Measurements from ENCODE around the gene CCDC171.
"Not testable (repeated sequence)": the region's sequence is repeated elsewhere in the genome, so short reads cannot be mapped to it uniquely, and the experiment has no call there.

Gene CCDC171

DNA sequence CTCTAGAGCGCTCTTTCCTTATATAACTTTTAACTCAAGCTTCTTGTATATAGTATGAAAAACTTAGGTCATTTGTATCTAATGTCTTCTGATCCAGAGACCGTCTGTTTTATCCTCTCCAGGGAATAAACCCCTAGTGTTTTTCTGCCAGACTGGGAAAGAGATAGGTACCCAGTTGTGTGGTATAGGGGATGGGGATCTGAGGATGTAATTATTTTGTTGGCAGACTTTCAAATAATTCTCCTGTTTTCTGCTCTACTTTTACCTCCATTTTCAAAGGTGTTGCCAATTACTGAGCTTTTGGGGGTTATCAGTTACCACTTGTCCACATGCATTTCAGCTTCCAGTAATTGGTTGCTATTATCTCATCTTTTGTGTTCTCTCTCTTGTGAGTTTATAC, 17.9 kb downstream of the CCDC171 start:
- no peak for DNase-seq

DNA sequence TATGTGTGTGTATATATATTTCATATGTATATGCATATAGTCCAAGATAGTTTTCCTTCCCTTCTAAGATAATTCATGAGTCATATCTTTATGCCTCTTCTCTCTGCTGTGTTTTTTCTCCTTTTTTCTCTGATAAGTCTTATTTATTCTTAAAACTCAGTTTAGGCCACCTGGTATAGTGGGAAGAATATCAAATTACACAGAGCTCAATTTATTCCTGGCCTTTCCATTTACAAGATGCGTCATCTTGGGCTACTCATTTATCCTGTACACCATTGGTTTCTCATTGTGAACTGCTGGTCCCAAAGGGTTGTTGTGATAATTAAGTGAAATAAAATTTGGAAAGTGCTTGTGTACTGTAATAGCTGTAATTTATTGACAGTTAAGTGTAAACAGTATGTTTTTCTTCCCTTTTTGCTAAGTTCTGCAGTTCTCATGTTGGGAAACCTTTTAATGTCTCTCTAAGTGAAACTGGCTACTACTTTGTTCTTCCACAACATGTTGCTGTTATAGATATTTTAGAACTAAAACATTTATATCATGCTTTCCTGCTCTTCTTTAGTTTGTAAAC, 19.4 kb downstream of the CCDC171 start:
- DNase-seq = no peak

DNA sequence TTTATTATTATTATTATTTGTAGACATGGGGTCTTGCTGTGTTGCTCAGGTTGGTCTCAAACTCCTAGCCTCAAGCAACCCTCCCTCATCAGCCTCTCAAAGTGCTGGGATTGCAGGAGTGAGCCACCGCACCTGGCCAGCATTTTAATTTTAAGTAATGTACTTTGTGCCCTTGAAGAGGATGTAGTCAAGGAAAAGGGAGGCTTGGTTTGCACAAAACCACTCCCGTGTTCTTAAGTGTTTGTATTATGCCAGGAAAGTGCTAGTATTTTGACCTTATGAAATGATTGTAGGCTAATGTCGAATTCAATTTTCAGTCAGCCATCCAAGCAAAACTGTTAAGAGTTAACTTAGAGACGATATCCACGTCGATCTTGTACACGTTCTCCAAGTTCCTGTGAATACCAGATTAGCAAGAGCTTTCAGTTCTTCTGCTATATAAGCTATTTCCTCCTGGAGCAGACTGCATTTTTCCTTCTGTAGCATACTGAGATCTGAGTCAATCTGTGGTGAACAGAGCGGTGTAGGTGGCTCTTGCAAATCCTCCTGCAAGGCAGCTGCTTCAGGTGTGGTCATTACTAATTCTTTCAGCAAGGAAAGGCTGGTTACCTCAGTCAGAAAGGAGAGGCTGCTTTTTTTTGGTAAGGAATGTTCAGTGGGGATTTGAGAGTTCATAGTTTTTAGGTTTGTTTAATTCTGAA, 23.7 kb downstream of the CCDC171 start:
- DNase-seq = no peak

DNA sequence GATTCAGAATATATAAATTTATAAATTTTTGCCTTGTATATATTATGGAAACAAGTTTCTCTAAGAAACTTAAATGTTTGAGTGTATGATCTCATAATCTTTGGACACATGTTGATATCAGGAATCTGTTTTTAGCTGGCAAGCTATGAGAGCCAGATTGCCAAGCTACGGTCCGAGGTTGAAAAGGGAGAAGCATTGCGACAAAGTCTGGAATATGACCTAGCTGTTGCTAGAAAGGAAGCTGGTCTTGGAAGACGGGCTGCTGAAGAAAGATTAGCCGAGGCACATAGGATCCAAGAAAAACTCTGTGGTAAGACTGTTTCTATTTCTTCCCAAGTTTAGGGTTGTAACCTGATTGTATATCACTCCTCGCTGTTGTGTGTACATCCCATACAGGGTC, 25.9 kb downstream of the CCDC171 start:
- no peak for DNase-seq

DNA sequence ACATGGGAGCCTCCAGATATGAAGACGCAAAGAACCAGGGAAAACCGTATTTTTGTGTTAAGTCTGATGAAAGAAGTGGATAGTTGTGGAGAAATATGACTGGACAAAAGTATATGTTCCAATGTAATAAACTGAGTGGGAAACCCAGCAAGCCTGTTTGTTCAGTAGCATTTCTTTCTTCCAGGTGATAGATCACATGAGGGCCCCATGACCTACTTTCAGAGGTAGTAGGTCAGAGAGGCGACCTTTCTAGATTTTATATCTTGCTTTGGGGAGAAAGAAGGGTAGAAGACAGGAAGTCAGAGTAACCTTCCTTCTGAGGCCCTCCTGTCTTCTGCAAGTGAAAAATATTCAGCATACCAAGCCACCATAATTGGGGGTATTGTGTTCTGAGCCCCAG, 31.5 kb downstream of the CCDC171 start:
- no peak for DNase-seq

DNA sequence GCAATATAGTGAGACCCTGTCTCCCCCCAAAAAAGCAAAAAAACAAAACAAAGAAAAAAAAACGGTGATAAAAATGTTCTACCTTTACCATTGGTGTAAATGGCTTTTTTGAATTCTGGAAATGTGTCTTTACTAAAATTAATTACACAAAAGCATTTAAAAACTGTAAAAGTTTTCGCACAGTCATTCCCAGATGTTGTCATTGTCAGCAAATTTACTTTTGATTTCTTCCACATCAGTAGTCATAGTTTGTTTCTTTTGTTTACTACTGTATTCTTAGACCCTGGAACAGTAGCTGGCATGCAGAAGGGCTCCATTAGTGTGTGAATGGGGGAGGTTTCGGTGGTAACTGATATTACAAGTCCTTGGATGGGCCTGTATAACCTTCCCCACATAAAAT, 39.5 kb downstream of the CCDC171 start:
- no peak for DNase-seq

DNA sequence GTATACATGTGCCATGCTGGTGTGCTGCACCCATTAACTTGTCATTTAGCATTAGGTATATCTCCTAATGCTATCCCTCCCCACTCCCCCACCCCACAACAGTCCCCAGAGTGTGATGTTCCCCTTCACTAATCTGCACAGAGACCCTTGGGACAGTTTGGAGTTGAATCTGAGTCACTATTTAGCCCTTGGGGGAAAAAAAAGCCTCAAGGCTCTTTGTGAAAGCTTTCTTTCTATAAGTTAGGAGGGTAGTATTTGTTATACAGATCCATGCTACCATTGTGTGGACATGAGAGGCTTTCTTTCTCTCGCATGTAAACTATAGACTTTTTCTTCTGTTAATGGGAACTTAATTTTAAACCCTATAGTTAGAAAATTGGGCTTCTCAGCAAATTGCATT, 40.1 kb downstream of the CCDC171 start:
- not testable (repeated sequence) for DNase-seq

DNA sequence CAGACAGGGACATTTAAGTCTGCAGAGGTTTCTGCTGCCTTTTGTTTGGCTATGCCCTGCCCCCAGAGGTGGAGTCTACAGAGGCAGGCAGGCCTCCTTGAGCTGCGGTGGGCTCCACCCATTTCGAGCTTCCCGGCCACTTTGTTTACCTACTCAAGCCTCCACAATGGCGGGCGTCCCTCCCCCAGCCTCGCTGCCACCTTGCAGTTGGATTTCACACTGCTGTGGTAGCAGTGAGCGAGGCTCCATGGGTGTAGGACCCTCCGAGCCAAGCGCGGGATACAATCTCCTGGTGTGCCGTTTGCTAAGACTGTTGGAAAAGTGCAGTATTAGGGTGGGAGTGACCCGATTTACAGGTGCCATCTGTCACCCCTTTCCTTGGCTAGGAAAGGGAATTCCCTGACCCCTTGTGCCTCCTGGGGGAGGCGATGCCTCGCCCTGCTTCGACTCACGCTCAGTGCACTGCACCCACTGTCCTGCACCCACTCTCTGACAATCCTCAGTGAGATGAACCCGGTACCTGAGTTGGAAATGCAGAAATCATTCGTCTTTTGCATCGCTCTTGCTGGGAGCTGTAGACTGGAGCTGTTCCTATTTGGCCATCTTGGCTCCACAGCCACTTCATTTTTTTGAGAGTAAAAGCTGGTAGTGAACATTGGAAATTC, 48.0 kb downstream of the CCDC171 start:
- not testable (repeated sequence) for DNase-seq

DNA sequence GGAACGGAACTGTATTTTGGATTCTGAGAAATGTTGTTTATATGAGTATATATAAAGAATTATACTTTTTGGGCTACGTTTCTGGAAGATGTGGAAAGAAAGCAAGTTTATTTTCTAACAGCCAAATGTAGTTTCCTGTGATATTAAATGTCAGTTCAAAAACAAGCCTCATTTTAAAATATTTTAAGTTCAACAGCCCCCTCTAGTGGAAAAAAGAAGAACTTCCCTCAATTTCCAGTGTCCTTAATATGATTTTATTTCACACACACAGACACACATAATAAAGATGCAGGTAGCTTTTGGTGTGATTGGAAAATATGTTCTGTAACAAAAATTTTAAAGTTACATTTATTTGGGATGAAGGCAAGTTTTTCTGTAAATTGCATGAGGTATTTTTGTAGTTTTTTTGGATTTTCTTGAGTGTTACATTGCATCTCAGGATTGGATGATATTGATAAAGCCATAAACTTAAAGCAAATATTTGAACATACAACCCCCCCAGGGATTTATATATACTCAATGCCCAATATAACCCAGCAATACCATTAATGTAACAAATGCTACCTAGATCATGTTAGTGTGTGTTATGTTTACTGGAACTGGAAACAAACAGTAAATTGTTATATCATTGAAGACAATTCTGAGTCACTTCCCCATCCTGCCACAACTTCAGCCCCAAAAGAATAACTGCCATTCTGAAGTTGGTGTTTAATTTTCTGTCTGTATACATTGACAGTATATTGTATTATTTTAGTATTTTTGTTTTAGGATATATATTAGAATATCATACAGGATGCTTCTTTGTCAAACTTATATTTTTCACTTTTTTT, 54.0 kb downstream of the CCDC171 start:
- DNase-seq = no peak

DNA sequence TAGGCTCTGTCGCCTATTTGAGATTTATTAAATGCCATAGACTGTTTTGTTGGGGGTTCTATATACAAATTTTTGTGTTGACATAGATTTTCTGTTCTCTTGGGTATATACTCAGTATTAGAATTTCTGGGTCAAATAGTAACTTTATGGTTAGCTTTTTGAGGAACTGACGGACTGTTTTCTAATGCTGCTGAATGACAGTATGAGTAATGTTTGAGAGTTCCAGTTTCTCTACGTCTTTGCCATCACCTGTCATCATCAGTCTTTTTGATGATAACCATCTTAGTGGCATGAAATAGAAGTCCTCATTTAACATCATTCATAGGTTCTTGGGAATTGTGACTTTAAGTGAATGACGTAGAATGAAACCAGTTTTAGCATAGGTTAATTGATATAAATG, 60.1 kb downstream of the CCDC171 start:
- DNase-seq = no peak

DNA sequence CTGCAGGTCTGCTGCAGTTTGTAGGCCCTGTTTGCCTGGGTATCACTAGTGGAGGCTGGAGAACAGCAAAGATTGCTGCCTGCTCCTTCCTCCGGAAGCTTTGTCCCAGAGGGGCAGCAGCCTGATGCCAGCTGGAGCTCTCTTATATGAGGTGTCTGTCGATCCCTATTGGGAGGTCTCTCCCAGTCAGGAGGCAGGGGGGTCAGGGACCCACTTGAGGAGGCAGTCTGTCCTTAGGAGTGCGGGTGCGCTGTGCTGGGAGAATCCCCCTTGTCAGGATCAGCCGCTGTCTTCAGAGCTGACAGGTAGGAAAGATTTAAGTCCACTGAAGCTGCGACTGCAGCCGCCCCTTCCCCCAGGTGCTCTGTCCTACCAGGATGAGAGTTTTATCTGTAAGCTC, 64.9 kb downstream of the CCDC171 start:
- no peak for DNase-seq

DNA sequence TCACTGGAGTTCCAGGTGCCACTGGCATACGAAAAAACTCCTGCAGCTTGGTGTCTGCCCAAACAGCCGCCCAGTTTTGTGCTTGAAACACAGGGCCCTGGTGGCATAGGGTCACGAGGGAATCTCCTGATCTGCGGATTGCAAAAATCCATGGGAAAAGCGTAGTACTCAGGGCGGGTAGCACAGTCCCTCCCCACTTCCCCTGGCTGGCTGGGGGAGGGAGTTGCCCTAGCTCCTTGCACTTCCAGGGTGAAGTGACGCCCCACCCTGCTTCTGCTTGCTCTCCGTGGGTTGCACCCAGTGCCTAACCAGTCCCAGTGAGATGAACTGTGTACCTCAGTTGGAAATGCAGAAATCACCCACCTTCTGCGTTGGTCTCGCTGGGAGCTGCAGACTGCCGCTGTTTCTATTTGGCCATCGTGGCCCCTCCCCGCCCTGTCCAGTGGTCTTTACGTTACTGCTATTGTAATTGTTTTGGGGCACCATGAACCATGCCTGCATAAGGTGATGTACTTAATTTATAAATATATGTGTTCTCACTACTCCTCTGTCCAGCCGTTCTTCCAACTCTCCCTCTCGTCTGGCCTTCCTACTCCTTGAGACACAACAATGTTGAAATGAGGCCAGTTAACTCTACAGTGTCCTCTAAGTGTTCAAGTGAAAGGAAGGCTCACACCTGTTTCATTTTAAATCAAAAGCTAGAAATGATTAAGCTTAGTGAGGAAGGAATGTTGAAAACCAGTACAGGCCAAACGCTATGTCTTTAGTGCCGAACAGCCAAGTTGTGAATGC, 65.9 kb downstream of the CCDC171 start:
- no peak for DNase-seq

DNA sequence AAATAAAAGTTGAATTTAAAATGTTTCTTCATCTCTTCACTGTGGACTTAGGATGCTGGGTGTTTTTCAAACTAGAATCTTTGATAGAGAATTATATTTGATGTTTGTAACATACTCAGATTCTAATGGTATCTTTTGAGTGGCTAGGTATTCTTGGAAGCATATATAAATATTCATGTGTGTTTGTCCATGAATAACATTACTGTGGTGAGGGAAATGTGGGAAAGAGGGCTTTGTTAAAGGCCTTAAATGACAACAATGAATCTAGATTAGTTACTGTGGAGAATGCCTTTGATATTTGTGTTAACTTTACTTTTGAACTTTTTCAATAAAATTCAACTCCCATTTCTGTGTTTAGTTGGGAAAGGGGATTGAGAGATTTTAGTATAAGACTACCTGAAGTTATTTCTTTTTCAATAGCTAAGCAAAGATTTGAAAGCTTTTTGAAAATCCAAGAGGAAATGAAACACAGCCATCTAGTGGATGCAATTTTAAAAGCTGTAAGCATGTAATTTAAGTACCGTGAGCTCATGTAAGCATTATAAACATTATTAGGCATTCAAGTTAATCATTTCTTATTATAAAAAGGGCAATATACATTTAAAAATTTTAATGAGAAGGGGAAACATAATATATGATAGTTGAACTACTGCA, 69.6 kb downstream of the CCDC171 start:
- no peak for DNase-seq

DNA sequence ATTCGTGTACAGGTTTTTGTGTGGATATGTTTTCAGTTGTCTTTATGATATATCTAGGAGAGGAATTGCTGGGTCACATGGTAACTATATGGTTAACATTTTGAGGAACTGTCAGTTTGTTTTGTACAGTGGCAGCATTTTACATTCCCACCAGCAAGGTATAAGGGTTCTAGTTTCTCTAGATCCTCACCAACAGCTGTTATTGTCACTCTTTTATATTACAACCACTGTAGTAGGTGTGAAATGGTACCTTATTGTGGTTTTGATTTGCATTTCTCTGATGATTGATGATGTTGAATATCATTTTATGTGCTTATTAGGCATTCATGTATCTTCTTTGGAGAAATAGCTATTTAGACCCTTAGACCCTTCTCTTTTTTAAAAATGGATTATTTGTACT, 82.9 kb downstream of the CCDC171 start:
- no peak for DNase-seq

DNA sequence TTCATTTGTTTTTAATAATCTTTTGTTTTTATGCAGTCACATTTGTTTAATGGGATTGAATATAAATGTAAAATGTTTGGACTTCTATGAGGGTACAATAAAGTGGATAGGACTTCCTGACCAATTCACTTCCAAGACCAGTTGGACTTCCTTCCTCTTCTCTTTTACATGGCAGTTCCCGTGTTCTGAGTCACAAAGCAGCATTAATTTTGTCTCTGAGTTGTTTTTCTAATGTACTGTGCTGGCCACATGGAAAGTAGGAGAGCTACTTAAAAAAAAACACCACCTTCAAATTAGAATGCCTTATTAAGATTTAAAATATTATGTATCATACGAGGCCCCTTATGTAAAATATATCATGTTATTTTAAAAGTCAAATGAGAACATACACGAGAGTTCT, 87.3 kb downstream of the CCDC171 start:
- DNase-seq = no peak

DNA sequence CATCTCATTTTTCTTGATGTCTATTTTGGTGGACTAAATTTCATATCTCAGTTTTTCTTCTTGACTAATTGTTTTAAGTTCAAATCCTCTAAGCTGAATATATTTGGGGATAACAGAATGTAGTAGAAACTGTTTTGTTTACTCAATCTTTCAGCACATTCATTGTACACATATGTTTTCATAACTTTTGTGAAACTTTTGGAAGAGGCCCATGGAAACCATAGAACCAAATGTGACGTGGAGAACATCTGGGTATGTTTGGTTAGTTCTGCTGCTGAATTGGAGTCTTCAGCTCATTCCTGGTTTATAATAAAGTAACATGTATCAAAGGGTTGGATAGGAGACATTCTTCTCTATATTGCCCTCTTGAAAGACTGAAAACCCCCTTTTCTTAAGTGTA, 88.4 kb downstream of the CCDC171 start:
- no peak for DNase-seq

DNA sequence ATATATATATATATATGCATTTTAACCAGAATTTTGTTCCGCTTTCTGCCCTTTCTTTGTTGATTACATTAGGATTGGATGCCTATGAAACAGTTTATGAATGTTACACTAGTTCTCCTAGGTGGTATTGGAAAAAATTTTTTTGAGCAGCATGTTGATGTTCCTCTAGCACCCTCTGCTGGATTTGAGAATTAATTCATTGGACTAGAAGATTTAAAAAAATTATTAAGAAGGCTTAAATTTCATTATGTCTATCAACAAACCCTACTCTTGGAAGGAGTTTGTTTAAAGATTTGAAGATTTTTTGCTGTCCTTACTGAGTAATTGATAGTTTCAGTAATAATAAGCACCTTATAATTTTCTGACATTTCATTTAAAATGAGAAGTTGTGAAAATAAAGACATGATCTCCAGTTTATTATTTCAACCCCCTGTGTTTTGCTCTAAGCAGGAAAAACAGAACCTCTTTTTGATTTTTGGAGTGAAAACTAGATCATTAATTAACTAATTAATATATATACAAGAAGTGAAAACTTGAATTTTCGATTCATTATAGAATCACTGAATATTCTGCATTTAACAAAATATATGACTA, 89.6 kb downstream of the CCDC171 start:
- DNase-seq = no peak

DNA sequence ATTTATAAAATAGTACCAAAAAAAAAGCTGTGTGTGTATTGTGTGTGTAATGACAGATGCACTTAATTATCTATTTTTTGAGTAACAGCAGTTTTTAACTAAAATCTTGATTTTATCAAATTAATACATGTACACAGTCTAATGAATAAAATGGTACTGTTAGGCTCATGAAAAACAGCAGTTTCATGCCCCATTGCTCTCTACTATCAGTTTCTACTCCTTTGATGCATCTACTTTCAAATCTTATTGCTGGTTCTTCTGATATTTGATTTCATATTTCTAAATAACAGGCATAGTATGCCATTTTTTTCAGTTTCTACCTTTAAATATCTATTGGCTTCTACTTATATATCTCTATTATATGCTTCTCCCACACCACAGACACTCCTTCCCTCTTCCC, 117.4 kb downstream of the CCDC171 start:
- DNase-seq = no peak

DNA sequence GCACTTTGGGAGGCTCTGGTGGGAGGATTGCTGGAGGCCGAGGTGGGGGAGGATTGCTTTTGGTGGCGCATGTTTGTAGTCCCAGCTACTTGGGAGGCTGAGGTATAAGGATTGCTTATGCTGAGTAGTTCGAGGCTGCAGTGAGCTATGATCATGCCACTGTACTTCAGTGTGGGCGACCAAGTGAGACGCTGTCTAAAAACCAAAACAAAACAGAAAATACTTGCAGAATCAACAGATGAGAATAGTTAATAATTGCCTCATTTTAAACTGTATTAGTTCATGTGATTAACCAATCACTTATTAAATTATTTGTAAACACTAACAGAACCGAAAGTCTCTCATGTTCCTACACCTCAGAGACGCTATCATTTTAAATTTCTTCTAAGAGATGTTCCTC, 118.1 kb downstream of the CCDC171 start:
- DNase-seq = no peak

DNA sequence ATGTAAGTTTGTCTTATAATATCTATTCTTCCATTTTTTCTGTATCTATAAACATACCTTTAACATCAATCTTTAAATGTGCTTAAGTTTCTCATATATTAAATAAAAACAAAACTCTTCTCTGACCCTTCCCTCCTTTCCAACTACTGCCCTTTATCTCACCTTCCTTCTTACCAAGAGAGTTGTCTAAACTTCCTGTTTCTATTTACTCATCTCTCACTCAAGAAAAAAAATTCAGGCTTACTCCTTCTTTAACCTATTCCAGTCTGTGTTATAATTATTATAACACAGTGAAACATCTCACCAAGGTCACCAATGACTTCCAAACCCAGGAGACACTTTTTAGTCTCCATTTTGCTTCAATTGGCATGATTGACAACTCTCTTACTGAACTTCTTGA, 140.9 kb downstream of the CCDC171 start:
- no peak for DNase-seq

DNA sequence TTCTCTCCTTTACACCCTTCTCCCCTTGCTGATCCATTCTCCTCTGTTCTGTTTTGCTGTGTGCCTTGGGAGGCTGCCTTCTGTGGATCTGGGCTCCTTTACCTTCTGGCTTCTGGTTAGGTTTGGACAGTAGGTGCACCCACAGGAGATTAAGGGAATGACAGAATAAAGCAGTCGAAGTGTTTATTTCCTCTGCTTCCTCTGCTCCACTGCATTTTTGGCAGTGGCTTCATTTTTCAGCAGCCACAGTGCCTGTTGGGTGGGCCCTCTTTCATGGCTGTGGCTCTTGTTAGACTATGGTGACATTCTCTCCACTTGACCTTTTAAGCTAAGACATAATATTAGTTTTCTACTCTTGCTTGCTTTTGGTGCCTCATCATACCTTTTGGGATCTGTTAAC, 144.1 kb downstream of the CCDC171 start:
- DNase-seq = no peak

DNA sequence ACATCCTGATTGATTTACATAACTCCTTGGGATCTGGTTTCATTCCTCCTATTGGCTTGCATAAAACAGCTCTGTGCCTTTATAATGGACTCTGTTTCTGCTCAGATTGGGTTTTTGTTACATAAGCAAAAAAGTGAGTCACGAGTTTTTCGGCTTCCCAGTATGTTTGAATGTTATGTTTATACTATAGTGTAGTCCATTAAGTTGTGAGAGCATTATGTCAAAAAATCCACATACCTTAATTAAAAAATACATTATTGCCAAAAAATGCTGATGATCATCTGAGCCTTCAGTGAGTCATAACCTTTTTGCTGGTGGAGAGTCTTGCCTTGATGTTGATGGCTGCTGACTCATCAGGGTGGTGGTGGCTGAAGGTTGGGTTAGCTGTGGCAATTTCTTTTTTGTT, 144.6 kb downstream of the CCDC171 start:
- no peak for DNase-seq
